ENCODE data around the gene BNC2.

BNC2 gene

GRCh38 chr9:16668734-16669295 is 201.7 kb downstream of the BNC2 start:
- DNase-seq, result no peak

- DNase-seq, result no peak
These were observed 206.3 kb downstream of the BNC2 start for GRCh38 chr9:16664211-16664610.

- DNase-seq, result no peak
These were observed 208.7 kb downstream of the BNC2 start for GRCh38 chr9:16661816-16662215.

DNA sequence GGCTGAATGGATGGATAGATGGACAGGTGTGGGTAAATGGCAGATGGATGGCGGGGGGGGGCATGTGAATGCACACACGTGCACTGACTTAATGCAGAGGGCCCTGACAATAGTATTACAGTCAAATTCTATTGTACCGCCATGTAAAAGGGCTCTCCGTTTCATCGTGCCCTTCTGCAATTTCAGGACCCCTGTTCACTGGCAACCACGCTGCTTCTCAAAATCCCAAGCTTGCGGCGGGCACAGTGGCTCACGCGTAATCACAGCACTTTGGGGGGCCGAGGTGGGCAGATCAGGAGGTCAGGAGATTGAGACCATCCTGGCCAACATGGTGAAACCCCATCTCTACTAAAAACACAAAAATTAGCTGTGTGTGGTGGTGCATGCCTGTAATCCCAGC is 211.4 kb downstream of the BNC2 start:
- no peak for DNase-seq

DNA sequence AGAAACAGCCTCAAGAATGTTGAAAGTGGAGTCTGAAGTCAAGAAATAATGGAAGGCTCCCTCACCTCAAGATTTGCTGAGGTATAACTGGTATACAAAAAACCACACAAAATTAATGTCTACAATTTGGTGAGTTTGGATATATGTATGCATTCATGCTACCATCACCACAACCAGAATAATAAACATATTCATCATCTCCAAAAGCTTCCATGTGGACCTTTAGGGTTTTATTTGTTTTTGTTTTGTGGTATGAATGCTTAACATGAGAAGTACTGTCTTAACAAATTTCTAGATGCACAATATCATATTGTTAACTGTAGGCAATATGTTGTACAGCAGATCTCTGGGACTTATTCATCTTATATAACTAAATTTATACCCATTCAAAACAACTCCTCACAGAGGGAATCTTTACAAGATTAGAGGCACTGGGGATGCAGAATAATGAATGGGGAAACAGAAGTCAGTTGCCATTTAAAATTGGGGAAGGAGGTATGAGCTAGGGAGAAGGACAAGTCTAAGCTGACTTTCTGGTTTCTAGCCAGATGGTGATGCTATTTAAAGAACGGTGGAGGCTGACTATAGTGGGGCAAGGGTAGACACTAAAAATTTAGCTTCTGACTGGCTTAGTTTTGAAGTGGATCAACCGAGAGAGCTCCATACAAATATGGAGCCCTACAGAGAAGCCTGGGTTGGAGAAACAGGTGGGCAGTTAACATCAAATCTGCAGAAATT is 213.9 kb downstream of the BNC2 start:
- no peak for DNase-seq

DNA sequence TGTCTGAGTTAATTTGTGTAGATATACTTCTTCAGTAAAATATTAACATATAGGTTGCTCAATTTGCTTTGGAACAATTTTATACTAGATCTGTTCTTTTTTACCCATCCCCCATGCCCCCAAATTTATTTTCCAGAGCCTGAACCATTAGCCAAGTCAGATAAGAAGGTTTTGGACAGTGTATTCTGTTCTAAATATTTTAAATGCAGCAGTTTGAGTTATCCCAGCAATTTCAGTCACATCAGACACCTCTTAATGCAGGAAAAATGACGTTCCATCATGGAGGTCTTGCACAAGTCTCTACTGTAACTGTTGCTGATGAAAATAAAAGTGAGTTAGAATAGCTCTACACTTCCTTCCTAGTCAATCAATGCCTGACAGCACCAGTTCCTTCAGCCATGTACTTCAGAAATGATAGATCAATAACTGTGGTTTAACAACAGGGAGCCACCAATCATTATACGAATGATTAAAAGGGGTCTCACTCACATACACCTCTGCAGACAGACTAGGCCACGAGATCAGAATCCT is 215.8 kb downstream of the BNC2 start:
- DNase-seq, result no peak

- DNase-seq, result no peak
These were observed 216.7 kb downstream of the BNC2 start for GRCh38 chr9:16653491-16654399.

GRCh38 chr9:16652582-16652981 is 217.9 kb downstream of the BNC2 start:
- DNase-seq, result no peak

- no peak for DNase-seq
These were observed 219.0 kb downstream of the BNC2 start for GRCh38 chr9:16651446-16651964.

- no peak for DNase-seq
These were observed 224.5 kb downstream of the BNC2 start for GRCh38 chr9:16645970-16646369.

GRCh38 chr9:16642421-16643109 is 227.9 kb downstream of the BNC2 start:
- DNase-seq, result no peak

DNA sequence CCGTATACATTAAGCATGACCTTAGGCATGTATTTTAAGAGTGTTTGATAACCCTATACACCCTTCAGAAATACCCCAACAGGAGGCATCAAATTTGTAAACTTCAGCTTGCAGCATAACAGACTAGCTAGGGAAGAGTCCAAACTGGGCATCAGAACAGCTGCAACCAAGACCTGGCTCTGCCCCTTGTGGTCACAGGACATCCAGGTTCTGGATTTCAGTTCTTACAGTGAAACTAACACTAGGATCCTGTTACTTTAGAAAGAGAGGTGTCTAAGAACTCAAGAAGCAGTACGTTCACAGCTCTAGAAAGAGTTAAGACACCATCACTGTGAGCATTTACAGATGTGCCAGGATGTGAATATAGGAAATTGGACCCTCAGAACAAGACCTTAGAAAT is 229.8 kb downstream of the BNC2 start:
- DNase-seq, result no peak

- no peak for DNase-seq
These were observed 230.8 kb downstream of the BNC2 start for GRCh38 chr9:16639644-16640043.

GRCh38 chr9:16637911-16638310 is 232.6 kb downstream of the BNC2 start:
- DNase-seq, result no peak

DNA sequence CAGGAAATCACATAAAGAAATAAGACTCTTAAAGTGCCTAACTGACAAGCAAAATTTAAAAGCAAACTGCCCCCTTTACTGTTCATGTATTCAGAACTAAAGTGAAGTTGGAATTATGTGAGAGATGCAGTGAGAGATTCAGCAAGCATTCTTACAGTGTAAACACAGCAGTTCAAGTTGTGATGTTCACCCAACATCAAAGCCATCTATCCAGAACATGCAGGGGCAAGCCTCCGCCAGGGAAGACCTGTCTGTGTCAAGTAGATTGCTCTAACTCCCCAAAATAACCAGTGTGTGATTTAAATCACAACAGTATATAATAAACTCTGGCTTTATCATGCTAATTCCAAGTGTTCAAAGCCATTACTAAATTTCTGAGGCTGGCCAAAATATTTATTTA is 233.3 kb downstream of the BNC2 start:
- DNase-seq, result no peak

DNA sequence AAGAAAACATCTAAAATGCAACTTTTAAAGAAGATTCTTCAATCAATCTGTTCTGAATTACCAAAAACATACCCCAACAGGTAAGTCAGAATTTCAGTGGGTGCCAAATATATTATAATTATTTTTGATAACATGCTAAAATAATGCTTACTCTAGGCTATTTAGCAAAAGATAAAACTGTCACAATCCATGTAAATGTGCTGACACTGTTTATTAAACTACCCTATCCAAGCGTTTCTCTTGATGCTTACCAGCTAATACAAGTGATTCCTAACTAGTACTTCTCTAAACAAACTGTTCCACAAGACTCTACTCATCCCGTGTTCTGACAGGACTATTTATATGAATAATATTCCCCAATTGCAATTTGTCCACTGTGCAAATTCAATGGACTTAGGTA is 236.7 kb downstream of the BNC2 start:
- no peak for DNase-seq

- no peak for DNase-seq
These were observed 242.1 kb downstream of the BNC2 start for GRCh38 chr9:16628413-16628812.

DNA sequence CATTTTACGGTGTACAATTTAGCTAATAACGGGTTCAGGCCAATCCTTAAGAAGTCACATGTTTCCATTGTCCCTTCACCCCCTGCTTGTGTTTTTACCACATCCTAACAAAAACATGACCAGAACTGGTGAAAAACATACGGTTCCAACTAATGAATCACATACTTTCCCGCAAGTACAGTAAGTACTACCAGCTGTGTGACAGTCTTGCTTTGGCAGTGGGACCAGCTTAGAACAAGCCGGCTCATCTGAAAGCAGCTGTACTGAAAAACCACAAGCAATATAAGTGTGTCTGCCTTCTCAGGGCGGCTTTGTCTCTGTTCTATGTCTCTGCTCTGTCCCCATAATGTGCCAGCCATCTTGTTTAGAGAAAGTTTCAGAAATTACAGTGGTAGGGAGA is 242.5 kb downstream of the BNC2 start:
- no peak for DNase-seq

GRCh38 chr9:16627521-16627920 is 242.9 kb downstream of the BNC2 start:
- no peak for DNase-seq

DNA sequence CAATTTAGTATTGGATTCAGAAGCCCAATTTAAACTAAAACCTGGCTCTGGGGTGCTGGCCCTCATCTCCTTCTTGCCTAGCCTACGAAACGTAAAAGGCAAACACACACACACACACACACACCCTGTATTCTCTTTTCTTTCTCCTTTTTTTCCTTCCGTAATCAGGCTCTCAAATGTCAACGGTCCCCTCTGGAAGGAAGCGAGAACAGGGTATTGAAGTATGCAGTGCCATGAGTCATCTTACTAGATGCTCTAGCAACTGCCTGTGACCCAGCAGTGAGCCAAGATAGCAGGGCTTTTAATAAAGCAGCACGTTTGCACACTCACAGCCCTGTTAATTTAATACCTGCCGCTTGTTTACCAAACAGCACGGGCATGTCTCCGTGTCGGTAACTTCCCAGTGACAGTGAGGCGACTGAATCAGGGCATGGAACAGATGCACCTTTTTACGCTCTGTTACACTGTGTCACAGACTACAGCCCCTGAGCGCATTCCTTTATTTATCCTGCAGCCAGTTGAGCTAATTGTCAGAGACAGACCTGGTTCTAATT is 243.8 kb downstream of the BNC2 start:
- DNase-seq, result no peak

DNA sequence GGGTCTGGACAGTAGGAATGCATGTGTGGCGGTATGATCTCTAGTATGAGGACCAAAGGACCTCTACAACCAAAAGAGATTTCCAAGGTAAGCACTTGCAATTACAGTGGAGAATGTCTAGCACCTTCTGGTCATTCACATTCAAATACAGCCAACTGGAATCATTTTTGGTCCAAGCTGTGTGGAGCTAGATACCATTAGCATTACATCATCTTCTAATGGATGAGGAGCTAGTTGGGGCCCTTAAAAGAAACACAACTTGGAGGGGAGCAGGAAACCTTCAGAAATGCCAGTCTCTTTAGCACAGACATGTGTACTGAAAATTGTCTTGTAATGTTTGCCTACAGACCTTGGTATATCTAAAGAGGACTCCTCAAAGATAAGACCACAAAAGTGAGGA is 244.7 kb downstream of the BNC2 start:
- no peak for DNase-seq

DNA sequence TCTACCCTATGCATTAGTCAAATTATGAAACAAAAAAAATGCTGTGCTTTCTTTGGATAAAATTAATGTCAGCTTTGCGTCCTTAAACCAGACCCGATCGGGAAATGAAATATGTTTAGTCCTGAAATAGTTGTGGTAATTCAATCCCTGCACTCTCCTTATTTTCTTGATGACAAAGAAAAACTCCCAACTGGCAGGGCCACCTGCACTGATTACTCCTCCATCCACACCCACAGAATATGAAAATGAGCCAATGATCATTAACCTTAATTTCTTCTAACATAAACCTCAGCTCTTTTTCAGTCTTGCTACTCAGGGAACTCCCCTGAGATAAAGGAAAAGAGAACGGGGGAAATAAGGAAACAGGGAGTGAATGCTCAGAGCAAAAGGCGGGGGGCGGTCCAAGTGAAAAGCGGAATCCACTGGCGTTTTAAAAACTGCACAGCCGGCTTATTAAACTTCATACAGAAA is 245.3 kb downstream of the BNC2 start:
- DNase-seq, result no peak
